Mucosa of rectum (tissue), 2 donors: ENCODE results near the gene AFP.

Source experiments
- H3K27ac ChIP-seq, 2 donors: one replicate each; pipeline ENCODE4 v1.7.0; 2013; ENCODE audit warnings: inconsistent platforms in 2 of 2, low read depth in 2 of 2, low read length in 2 of 2
- H3K27me3 ChIP-seq, 2 donors: one replicate each; pipeline ENCODE4 v1.7.0; 2013; ENCODE audit warnings: low read length in 2 of 2; ENCODE audit not compliant: control insufficient read depth in 2 of 2, insufficient read depth in 2 of 2
- H3K36me3 ChIP-seq, 2 donors: one replicate each; pipeline ENCODE4 v1.7.0; 2013; ENCODE audit warnings: low read length in 2 of 2; ENCODE audit not compliant: control insufficient read depth in 2 of 2, insufficient read depth in 2 of 2
- H3K4me1 ChIP-seq, 2 donors: one replicate each; pipeline ENCODE4 v1.7.0; 2013; ENCODE audit warnings: low read length in 2 of 2, mild to moderate bottlenecking in 1 of 2; ENCODE audit not compliant: control insufficient read depth in 2 of 2, insufficient read depth in 2 of 2
- H3K4me3 ChIP-seq, 2 donors: one replicate each; pipeline ENCODE4 v1.7.0; 2013; ENCODE audit warnings: low read length in 2 of 2
- H3K9ac ChIP-seq, 2 donors: one replicate each; pipeline ENCODE4 v1.7.0; 2013; ENCODE audit warnings: low read length in 2 of 2, low read depth in 1 of 2, mild to moderate bottlenecking in 1 of 2
- H3K9me3 ChIP-seq, 2 donors: one replicate each; pipeline ENCODE4 v1.7.0; 2013; ENCODE audit warnings: low read length in 2 of 2; ENCODE audit not compliant: control insufficient read depth in 2 of 2
- donor health status: healthy.
- donor health status: Normal muscosa, but diverticular disease.

Gene AFP

GRCh38 chr4:73437558-73437956 lies 1.5 kb downstream of the AFP start:
- no peak overlapping the region for H3K27ac ChIP-seq
- H3K27me3 ChIP-seq = no peaks in the 10 kb centered on the region
- H3K9me3 ChIP-seq = no peaks in the 10 kb centered on the region
- H3K4me3 ChIP-seq = no peak overlapping the region
- H3K36me3 ChIP-seq = no peaks in the 10 kb centered on the region
- no peaks in the 10 kb centered on the region for H3K4me1 ChIP-seq
- no peak overlapping the region for H3K9ac ChIP-seq

GRCh38 chr4:73438048-73438447 lies 2.0 kb downstream of the AFP start:
- H3K4me1 ChIP-seq = no peaks in the 10 kb centered on the region
- H3K36me3 ChIP-seq = no peaks in the 10 kb centered on the region
- no peak overlapping the region for H3K4me3 ChIP-seq
- H3K27me3 ChIP-seq = no peaks in the 10 kb centered on the region
- no peak overlapping the region for H3K9ac ChIP-seq
- no peaks in the 10 kb centered on the region for H3K9me3 ChIP-seq
- no peak overlapping the region for H3K27ac ChIP-seq

GRCh38 chr4:73438582-73439215 lies 2.7 kb downstream of the AFP start:
- H3K27me3 ChIP-seq = no peaks in the 10 kb centered on the region
- no peaks in the 10 kb centered on the region for H3K4me1 ChIP-seq
- H3K4me3 ChIP-seq = no peak overlapping the region
- no peaks in the 10 kb centered on the region for H3K36me3 ChIP-seq
- no peak overlapping the region for H3K27ac ChIP-seq
- H3K9ac ChIP-seq = no peak overlapping the region
- H3K9me3 ChIP-seq = no peaks in the 10 kb centered on the region

- Histone ChIP-seq H3K9ac (no peak overlapping the region), H3K4me3 (no peak overlapping the region), H3K36me3 (no peaks in the 10 kb centered on the region), H3K4me1 (no peaks in the 10 kb centered on the region), H3K27me3 (no peaks in the 10 kb centered on the region), H3K27ac (no peak overlapping the region), H3K9me3 (no peaks in the 10 kb centered on the region)
Measured at GRCh38 chr4:73439445-73439844, 3.4 kb downstream of the AFP start.

GRCh38 chr4:73439991-73440390 lies 4.0 kb downstream of the AFP start:
- Histone ChIP-seq H3K9me3 (no peaks in the 10 kb centered on the region), H3K9ac (no peak overlapping the region), H3K27me3 (no peaks in the 10 kb centered on the region), H3K4me1 (no peaks in the 10 kb centered on the region), H3K27ac (no peak overlapping the region), H3K4me3 (no peak overlapping the region), H3K36me3 (no peaks in the 10 kb centered on the region)

- no peaks in the 10 kb centered on the region for H3K4me1 ChIP-seq
- no peaks in the 10 kb centered on the region for H3K36me3 ChIP-seq
- H3K4me3 ChIP-seq = no peak overlapping the region
- H3K9ac ChIP-seq = no peak overlapping the region
- no peaks in the 10 kb centered on the region for H3K27me3 ChIP-seq
- no peak overlapping the region for H3K27ac ChIP-seq
- no peaks in the 10 kb centered on the region for H3K9me3 ChIP-seq
Measured at GRCh38 chr4:73440653-73441052, 4.6 kb downstream of the AFP start.

GRCh38 chr4:73442275-73442674 lies 6.3 kb downstream of the AFP start:
- Histone ChIP-seq H3K27ac (no peak overlapping the region), H3K27me3 (no peaks in the 10 kb centered on the region), H3K4me1 (no peaks in the 10 kb centered on the region), H3K36me3 (no peaks in the 10 kb centered on the region), H3K9me3 (no peaks in the 10 kb centered on the region), H3K4me3 (no peak overlapping the region), H3K9ac (no peak overlapping the region)

GRCh38 chr4:73443224-73443623 lies 7.2 kb downstream of the AFP start:
- no peak overlapping the region for H3K27ac ChIP-seq
- no peaks in the 10 kb centered on the region for H3K27me3 ChIP-seq
- H3K4me3 ChIP-seq = no peak overlapping the region
- H3K4me1 ChIP-seq = no peaks in the 10 kb centered on the region
- no peaks in the 10 kb centered on the region for H3K9me3 ChIP-seq
- H3K9ac ChIP-seq = no peak overlapping the region
- no peaks in the 10 kb centered on the region for H3K36me3 ChIP-seq

- Histone ChIP-seq H3K27me3 (no peaks in the 10 kb centered on the region), H3K9me3 (no peaks in the 10 kb centered on the region), H3K36me3 (no peaks in the 10 kb centered on the region), H3K4me1 (no peaks in the 10 kb centered on the region), H3K9ac (no peak overlapping the region), H3K27ac (no peak overlapping the region), H3K4me3 (no peak overlapping the region)
Measured at GRCh38 chr4:73445383-73446335, 9.6 kb downstream of the AFP start.

- Histone ChIP-seq H3K9ac (no peak overlapping the region), H3K36me3 (no peaks in the 10 kb centered on the region), H3K4me3 (no peak overlapping the region), H3K27me3 (no peaks in the 10 kb centered on the region), H3K4me1 (no peaks in the 10 kb centered on the region), H3K9me3 (no peaks in the 10 kb centered on the region), H3K27ac (no peak overlapping the region)
Measured at GRCh38 chr4:73446336-73446938, 10.4 kb downstream of the AFP start.
